ENCODE measurements around the gene SERTAD4.

The SERTAD4 gene

GRCh38 chr1:210233216-210233494 lies 559 bp downstream of the SERTAD4 start:
- DNase-seq (ENCODE audit: low read depth): peak; percentile 15

DNA sequence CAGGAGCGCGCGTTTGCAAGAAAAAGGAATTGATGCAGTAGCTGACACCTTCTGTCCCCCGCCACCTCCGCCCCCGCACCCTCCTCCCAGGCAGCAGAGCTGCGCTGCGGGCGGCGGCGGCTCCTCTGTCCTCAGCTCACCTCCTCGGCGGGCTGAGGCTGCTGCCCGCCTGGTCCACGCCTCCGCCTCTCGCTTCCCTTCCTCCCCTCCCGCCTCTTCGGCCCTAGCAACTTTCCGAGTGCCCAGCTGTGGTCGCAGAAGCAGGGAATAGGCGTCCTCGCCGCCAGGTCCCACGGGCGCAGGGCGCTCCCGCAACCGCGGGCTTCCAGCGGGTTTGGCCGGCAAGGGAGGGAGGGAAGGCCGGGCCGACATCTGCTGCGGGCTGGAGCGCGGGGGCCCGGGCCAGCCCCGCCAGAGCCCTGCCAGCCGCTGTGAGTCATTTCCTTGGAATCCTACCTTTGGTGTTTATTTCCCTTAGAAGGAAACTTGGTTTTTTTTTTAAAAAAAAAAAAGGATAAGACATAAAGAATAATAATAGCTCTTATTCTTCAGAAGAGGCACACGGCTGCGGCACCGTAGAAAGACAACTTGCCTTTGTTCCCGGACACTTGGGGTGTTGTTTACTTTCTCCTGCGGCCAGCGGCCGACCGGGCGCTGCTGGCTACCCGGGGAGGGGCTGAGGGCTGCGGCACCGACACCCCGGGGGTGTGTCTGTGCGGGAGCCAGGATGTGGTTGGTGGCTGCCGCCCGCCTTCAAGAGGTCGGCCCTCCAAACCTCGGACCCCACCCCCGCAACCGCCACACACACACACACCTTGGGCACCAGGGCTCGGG lies 1.1 kb downstream of the SERTAD4 start:
- DNase-seq (ENCODE audit: low read depth): peak; percentile 66

GRCh38 chr1:210234329-210234757 lies 1.7 kb downstream of the SERTAD4 start:
- no peak for DNase-seq (ENCODE audit: low read depth)

- no peak for DNase-seq (ENCODE audit: low read depth)
Observed at GRCh38 chr1:210235363-210236053, 2.9 kb downstream of the SERTAD4 start.

DNA sequence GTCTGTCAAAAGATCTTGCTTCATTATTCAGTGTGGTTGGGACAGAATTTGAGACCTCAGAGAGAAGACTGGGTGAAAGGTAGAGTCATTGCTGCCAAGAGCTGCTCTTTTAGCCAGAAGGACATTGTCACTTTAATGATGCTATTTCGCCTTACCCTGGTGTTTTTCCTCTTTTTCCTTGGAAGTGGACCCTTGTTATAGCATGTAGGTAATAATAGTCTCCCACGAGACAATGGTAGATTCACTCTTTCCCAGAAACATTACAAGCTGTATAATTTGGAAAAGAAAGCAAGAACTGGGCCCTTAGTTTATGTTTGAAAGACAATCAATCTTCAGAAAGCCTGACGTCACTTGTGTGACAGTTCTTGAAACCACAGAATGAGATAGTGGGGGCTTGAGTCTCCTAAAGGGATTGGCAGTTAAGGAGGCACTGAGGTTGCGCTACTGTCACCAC lies 3.8 kb downstream of the SERTAD4 start:
- DNase-seq (ENCODE audit: low read depth): no peak

GRCh38 chr1:210236840-210237409 lies 4.3 kb downstream of the SERTAD4 start:
- DNase-seq (ENCODE audit: low read depth): peak; percentile 40

- DNase-seq (ENCODE audit: low read depth): no peak
Observed at GRCh38 chr1:210237479-210237878, 4.9 kb downstream of the SERTAD4 start.

- DNase-seq (ENCODE audit: low read depth): no peak
Observed at GRCh38 chr1:210237981-210238380, 5.4 kb downstream of the SERTAD4 start.

GRCh38 chr1:210239349-210240111 lies 6.9 kb downstream of the SERTAD4 start:
- DNase-seq (ENCODE audit: low read depth): peak; percentile 96

GRCh38 chr1:210241121-210241520 lies 8.5 kb downstream of the SERTAD4 start:
- DNase-seq (ENCODE audit: low read depth): no peak

GRCh38 chr1:210244746-210245367 lies 12.3 kb downstream of the SERTAD4 start:
- DNase-seq (ENCODE audit: low read depth): peak; percentile 71

DNA sequence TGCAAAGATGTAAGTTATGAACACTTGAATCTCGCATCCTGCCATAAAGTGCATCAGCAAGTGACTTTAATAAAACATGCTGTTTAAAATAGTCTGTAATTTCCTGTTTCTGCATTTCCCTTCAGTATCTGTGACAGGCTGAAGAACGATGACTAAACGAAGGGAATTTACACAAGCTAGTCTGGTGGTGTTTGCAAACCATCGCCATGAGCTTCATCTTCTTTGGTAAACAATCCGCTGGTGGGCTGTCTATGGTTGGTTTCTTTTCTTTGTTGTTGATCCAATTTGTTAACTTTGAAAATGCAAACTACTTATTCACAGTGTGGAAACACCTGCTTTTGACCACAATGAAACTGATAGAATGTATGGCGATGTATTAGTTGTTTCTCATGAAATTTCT lies 13.9 kb downstream of the SERTAD4 start:
- DNase-seq (ENCODE audit: low read depth): peak; percentile 74

- DNase-seq (ENCODE audit: low read depth): peak; percentile 11
Observed at GRCh38 chr1:210248341-210248740, 15.7 kb downstream of the SERTAD4 start.

DNA sequence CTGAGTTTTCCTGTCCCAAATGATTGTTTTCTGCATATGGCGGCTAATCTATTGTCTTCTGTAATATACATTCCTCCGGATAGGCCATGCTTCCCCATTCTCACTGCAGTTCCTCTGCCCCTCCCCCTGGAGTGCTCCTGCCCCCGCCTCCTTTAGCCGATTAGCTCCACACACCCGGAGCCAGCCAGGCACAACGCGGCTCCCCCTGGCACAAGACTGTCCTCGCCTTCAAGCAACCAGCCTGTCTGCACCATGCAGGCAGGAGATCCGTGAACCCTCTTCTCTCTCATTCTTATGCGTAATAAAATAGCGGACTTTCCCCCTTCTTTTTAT lies 18.0 kb downstream of the SERTAD4 start:
- peak; percentile 16 for DNase-seq (ENCODE audit: low read depth)

- DNase-seq (ENCODE audit: low read depth): peak; percentile 44
Observed at GRCh38 chr1:210250998-210251679, 18.5 kb downstream of the SERTAD4 start.

DNA sequence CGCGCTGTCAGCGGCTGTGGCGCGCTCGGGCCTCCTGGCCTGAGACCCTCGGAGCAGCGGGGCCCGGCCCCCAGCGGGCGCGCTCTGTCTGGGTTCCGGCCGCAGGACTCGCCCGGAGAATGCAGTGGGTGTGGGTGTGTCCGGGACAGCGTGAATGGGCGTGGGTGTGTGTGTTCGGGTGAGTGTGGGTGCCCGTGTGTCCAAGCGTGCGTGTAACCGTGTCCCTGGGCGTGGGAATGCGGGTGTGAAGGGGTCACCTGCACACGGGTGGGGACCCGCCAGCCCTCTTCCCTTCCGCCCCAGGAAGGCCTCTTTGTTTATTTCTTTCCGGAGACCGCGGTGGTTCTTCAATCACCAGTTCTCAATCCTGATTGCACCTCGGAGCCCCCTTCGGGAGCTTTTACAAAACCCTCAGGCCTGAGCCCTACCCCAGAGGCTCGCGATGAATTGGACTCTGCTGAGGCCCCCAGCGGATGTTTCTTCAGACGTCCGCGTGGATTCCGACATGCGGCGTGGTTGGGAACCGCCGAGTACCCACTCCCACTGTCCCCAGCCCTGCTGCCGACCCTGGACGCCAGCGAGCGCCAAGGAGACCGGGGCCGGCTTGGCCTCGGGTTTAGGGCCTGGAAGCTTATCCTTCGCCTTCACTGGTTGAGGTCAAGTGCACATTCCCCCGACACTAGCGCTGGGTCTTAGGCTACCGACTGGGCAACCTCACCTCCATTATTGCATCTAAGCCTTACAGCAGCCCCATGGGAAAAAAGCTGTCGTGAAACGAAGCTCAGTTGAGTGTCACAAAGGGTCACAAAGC lies 19.3 kb downstream of the SERTAD4 start:
- no peak for DNase-seq (ENCODE audit: low read depth)

DNA sequence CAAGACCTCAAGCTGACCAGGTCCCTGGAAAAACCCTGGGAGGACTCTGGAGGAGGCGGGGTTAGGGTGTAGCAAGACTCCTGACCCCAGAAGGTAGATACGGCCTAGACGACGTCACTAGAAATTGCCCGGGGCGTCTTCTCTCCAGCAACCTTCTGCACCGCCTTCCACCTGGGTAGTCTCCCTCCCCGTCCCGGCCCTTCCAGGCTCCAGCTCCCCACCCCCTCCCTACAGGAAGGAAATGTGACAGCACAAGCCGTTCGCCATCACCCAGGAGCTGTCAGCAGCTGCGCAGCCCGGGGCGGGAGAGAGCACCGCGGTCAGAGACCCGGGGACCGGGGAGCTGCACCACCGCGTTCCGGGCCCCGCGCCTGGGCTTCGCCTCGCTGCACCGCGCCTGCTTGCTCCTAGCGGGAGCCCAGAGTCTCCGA lies 20.0 kb downstream of the SERTAD4 start:
- DNase-seq (ENCODE audit: low read depth): no peak

DNA sequence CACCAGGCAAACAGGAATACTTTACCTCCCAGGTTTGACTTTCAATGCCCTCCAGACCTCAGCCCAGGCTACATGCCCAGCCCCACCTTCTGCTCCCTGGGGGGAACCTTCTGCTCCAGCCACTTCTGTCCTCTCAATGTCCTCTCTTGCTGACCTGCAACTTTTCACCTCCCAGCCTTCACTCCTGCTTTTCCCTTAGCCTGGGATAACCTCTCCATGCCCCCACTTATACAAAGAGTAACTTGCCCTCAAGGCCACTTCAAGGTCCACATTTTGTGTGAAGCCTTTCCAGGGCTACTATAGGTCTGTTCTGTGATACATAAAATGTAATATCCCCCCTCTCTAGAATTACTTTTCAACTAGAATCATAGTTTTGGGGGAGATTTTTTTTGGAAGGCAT lies 21.7 kb downstream of the SERTAD4 start:
- DNase-seq (ENCODE audit: low read depth): no peak

GRCh38 chr1:210257698-210258529 lies 25.3 kb downstream of the SERTAD4 start:
- DNase-seq (ENCODE audit: low read depth): peak; percentile 11

DNA sequence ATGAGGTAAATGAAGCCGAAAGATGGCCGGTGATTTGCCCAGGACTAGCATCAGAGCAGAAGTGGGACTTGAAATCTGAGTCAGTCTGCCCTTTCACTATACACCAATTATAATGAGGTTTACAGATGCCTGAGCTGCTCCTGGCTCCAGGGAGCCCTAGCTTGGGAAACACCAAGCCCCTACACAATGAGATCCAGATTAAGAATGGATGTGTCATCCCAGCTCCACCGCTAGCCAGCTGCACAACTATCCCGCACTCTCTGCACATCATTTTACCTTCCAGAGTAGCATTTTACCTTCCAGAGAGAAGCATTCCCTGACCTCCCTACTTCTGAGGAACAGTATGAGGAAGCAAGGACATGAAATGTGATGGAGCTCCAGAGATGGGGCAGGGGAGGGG lies 27.0 kb downstream of the SERTAD4 start:
- DNase-seq (ENCODE audit: low read depth): peak; percentile 88
